ENCODE measurements around the gene TOX3. TPM values are rescaled to one million over a fixed set of nuclear protein-coding genes. Genes with fewer than 3 reads are reported as not detected.

Gene TOX3
- total RNA-seq, 1 experiment from 2014 or later: not detected

DNA sequence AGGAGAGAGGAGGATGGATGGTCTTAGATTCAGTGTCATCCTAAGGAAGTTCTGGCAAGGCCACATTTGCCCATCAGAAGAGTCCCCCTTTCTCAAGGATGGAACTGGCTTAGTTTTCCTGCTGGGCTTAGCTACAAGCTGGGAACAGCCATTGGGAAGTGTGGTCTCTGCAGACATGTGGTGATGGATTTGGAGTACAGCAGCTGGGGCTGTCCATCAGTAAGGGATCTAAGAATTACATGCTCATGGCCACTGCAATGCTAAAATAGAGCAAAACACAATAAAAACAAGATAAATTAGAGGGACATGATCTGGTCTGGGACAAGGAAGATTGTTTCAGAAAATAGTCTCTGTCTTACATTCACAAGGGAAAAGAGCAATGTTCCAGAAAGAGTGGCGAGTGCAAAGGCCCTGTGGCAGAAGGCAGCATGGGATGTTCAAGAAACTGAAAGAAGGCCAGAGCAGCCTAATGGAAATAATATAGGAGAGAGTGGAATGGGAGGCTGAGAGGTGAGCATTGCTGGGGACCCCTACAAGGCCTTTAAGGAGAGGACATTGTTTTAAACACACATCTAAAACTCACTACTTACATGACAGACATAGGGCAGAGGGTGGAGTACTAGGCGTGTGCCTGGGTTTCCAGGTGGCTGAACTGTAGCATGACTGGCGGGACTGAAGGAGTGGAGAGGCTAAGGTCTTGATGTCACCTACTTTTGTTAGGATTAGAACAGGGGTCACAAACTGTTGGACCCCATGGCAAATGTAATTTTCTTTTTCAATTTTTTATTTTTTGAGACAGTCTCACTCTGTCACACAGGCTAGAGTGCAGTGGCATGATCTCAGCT lies 17.0 kb upstream of the TOX3 start:
- no peak for DNase-seq (ENCODE audit: low read depth)

DNA sequence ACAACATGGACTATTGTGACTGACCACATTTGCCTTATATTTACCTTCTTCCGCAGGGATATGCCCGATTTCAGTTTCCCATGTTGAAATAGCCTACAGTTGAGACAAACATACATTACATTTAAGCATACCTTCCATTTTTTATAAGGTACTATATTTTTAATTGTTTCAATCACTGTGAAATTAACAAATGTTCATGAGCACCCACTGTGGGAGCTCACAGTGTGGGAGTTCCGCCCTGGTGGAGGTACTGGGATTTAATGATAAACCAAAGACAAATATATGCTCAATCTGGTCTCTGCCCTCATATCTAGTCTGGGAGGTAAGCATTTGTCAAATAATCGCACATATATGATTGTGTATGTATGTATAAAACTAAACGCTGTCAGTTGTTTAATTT lies 15.8 kb upstream of the TOX3 start:
- DNase-seq (ENCODE audit: low read depth): no peak

DNA sequence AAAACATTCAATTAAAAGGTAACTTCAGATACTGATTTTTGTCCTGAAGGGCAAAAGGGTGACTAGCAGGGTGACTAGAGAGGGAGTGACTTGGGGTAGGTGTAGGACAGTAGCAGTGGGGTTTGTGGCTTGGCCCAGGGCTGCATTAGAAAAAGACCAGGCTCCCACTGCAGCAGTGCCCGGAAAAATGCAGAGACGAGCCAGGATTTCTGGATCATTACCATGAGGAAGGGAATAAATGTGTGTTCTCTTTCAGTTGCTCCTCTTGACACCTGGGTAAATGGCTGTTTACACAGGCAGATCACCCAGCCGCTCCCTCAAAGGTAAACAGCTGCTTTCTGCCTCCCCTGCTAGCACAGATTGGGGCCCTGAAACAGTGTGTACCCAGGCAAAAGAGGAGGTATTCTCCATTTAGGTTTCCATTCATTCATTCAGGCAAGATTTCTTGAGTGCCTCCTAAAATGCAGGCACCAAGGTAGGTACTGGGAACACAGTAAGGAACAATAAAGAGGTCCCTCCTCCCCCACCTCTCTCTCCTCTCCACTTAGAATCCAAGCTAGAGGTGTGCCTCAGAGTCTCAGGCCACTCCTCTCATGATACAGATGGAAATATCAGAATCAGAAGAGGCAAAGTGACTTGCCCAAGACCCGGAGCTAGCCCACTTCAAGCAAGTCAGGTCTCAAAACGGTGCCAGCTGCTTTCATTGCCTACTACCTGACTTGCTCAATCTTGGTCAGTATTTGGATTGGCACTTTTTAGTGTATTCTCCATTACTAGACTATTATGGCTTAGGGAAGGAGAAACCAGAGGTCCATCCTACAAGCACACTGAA lies 15.2 kb upstream of the TOX3 start:
- no peak for DNase-seq (ENCODE audit: low read depth)

- DNase-seq (ENCODE audit: low read depth): no peak
Observed at GRCh38 chr16:52558448-52558847, 11.5 kb upstream of the TOX3 start.

GRCh38 chr16:52557236-52557635 lies 10.3 kb upstream of the TOX3 start:
- DNase-seq (ENCODE audit: low read depth): no peak

DNA sequence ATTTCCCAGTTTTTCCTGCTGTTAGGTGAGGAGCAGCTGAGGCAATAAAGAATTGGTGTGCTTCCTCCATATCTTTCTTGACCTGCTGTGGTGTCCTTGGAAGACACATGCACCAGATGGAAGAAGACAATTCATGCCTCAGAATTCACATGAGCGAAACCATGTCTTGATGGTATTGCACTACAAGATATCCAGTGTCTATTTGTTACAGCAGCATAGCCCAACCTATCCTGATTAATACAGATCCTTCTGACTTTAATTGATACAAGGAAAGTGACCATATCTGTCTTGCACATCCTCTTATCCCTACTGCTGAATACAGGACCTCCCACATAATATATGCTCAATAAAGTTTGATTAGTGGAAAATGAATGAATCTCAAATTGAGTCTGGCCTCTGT lies 9.1 kb upstream of the TOX3 start:
- no peak for DNase-seq (ENCODE audit: low read depth)

DNA sequence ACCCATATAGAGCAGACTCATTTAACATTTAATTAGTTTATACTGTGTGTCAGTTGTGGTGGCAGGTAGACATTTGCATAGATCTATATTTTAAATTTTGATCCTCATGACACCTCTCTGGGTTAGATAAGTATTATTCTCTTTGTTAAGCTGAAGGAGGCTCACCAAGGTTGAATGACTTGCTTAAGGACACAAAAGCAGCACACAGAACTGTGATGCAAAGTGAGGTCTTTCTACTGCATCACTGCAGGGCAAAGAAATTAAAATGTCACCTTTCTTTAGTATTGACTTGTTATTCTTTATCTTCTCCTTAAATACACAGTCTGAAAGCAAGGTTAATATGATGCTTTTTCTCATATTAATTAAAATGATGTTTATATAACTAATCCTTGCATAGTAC lies 8.6 kb upstream of the TOX3 start:
- no peak for DNase-seq (ENCODE audit: low read depth)

DNA sequence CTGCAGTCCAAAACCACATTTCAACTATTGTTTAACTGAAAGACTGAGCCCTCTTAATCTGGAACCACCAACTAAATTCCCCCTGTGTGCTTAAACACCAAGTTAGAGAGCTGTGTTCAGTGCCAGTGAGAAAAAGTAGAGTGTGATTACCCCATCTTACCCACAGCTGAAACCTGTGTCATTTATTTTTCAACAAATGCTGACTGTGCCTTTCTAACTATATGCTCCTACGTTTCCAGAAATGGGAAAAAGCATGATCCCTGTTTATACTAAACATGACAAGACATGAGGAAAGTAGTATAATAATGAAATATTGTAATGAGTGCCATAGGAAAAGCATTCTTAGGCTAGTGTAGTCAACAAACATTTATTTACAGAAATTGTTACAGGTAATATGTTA lies 7.4 kb upstream of the TOX3 start:
- no peak for DNase-seq (ENCODE audit: low read depth)

DNA sequence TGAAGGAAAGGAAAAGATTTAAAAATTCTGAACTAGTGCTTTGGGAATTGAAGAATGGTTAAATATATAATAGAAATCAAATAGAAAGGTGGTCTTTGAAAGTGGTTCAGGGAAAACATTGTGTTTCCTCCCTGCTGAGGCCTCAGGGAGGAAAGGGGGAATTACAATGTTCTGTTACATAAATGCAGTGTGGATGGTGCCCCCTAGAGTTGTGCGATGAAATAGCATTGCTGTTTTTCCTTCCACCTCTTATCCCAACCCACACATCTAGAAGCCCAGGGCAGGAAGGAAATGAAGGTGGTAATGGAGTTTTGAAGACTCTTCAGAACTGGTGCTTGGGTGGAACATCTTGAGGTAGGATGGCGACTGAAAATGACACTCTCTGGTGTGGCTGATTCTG lies 6.4 kb upstream of the TOX3 start:
- DNase-seq (ENCODE audit: low read depth): peak; percentile 19

GRCh38 chr16:52552643-52553042 lies 5.7 kb upstream of the TOX3 start:
- DNase-seq (ENCODE audit: low read depth): peak; percentile 29

DNA sequence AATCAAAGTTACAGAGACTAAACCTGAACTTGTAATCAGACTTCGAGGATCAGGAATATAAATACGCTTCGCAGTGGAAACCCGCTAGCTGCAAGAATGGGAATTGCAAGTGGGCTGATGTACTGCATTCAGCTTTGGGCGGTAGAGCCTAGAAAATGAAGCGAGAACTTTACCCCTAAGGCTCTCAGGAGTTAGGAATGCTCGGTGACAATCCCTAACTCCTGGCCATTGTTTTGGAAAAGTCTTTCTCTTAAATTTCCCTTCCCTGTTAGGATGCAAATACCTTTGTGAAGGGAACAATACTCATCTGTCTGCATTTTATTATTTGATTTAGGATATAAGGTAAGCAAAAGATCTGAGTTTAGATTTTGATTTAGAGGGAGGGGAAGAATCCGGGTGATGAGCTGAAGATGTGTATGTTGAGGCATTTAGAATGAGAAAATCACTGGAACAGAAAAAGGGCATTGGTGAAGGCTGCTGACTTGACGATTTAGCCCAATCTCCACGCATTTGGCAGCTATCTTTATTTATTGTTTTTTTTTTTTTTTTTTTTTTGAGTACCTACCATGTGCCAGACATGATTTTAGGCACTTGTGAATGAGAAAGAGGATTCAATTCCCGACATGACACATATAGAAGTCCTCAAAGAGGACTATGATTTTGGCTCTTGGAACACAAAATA lies 2.2 kb upstream of the TOX3 start:
- DNase-seq (ENCODE audit: low read depth): no peak

- no peak for DNase-seq (ENCODE audit: low read depth)
Observed at GRCh38 chr16:52548261-52549010, 1.5 kb upstream of the TOX3 start.

- no peak for DNase-seq (ENCODE audit: low read depth)
Observed at GRCh38 chr16:52547834-52548215, 882 bp upstream of the TOX3 start.

- DNase-seq (ENCODE audit: low read depth): no peak
Observed at GRCh38 chr16:52546291-52547003, 496 bp downstream of the TOX3 start.

GRCh38 chr16:52545898-52546266 lies 1.1 kb downstream of the TOX3 start:
- DNase-seq (ENCODE audit: low read depth): no peak

DNA sequence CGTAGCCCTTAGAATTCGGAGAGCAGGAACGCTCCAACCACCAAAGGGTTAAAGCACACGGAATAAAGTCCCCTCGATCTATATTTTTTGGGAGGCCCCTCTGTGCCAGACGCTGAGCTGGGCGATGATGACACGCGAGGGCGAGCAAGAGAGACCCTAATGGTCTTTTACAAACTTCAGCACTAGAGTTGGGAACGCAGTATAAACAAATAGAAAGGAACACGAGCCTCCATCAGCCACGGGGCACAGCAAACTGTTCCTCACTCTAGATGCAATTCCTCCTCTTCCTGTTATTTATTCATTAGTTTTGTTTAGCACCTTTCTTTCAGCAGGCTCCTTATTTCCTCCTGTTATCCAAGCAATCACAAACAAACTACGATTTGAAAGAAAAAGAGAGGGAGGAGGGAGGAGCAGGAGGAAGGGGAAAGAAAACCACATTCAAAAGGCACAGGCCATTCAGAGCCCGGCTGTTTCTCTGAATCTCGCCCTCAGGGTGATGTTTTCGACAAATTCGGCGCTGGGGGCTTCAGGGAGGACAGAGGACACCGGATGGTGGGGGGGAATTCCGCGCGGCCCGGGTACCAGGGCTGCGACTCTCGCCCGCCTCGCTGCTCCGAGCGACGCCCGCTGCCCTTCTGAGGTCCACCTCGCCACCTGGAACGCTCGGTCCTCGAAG lies 1.6 kb downstream of the TOX3 start:
- DNase-seq (ENCODE audit: low read depth): no peak

DNA sequence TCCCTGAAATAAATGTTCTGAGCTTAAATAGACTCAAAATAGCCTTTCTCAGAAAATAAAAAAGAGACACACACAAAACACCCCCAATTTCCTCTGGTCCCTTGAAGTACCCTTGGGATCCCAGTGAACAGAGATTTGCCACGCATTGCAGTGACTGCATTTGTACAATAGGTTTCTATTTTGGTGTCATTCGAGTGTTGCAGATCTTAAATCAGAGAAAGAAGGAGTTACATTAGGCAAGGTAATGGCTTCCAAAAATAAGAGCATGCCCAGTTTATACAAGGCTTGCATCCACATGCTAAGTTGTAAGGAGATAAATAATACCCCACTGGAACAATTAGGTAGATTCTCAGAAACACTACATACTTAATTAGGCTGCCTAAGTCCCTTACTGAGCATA lies 2.2 kb downstream of the TOX3 start:
- no peak for DNase-seq (ENCODE audit: low read depth)

GRCh38 chr16:52543654-52544053 lies 3.3 kb downstream of the TOX3 start:
- DNase-seq (ENCODE audit: low read depth): no peak

DNA sequence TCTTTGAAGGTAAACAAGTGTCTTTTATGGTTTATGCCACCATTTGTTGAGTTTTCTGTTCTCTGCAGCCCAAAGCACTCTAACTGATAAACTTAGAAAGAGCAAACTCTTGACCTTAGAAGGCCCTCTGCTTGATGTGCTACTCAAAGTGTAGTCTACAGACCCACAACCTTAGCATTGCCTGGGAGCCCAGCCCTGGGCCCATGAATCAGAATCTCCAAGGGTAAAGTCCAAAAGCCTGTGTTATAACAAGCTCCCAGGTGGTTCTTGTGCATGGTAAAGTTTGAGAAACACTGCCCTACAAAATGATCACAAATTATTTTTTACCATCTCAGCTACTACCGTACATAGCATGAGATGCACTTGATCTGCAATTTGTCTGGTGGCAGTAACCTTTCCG lies 6.0 kb downstream of the TOX3 start:
- DNase-seq (ENCODE audit: low read depth): no peak

- no peak for DNase-seq (ENCODE audit: low read depth)
Observed at GRCh38 chr16:52539191-52539590, 7.8 kb downstream of the TOX3 start.

All from HT1080 (cell line).